GM18517 (cell line): ENCODE results near the gene SAMD11.
"Not testable (repeated sequence)": the region's sequence is repeated elsewhere in the genome, so short reads cannot be mapped to it uniquely, and the experiment has no call there.

Experiments
- ATAC-seq: cut with Tn5 transposase; IDR thresholded peaks from one replicate; pipeline ENCODE4 v1.9.1; 2021; ENCODE audit warnings: mild to moderate bottlenecking, moderate library complexity; ENCODE audit not compliant: unreplicated experiment

The SAMD11 gene

GRCh38 chr1:923131-923990, at the start of gene SAMD11:
TSS of gene SAMD11 (plus strand) at chr1:923923. CDS start at chr1:924432, 509 bp downstream.
- ATAC-seq: no peak

- not testable (repeated sequence) for ATAC-seq
Measured at GRCh38 chr1:876428-877208, 47.1 kb upstream of the SAMD11 start.

- ATAC-seq: not testable (repeated sequence)
Measured at GRCh38 chr1:877209-877986, 46.3 kb upstream of the SAMD11 start.

GRCh38 chr1:880511-880910, 43.2 kb upstream of the SAMD11 start:
- ATAC-seq: not testable (repeated sequence)

GRCh38 chr1:880915-881314, 42.8 kb upstream of the SAMD11 start:
- not testable (repeated sequence) for ATAC-seq

GRCh38 chr1:886311-886710, 37.4 kb upstream of the SAMD11 start:
- no peak for ATAC-seq

- no peak for ATAC-seq
Measured at GRCh38 chr1:886760-887159, 37.0 kb upstream of the SAMD11 start.

GRCh38 chr1:888297-888696, 35.4 kb upstream of the SAMD11 start:
- no peak for ATAC-seq

GRCh38 chr1:889774-890173, 33.9 kb upstream of the SAMD11 start:
- not testable (repeated sequence) for ATAC-seq

- not testable (repeated sequence) for ATAC-seq
Measured at GRCh38 chr1:890234-890633, 33.5 kb upstream of the SAMD11 start.

GRCh38 chr1:890661-891060, 33.1 kb upstream of the SAMD11 start:
- no peak for ATAC-seq

GRCh38 chr1:897226-897625, 26.5 kb upstream of the SAMD11 start:
- no peak for ATAC-seq

- ATAC-seq: not testable (repeated sequence)
Measured at GRCh38 chr1:897951-898350, 25.8 kb upstream of the SAMD11 start.

GRCh38 chr1:899636-900317, 23.9 kb upstream of the SAMD11 start:
- ATAC-seq: no peak

GRCh38 chr1:901108-901859, 22.4 kb upstream of the SAMD11 start:
- no peak for ATAC-seq

- ATAC-seq: no peak
Measured at GRCh38 chr1:902802-903201, 20.9 kb upstream of the SAMD11 start.

- no peak for ATAC-seq
Measured at GRCh38 chr1:903305-903704, 20.4 kb upstream of the SAMD11 start.

GRCh38 chr1:903721-904271, 19.9 kb upstream of the SAMD11 start:
- ATAC-seq: no peak

- no peak for ATAC-seq
Measured at GRCh38 chr1:904310-904950, 19.3 kb upstream of the SAMD11 start.
